GM12872 (cell line): ENCODE data around the gene PARP14.

Experiments
- CTCF ChIP-seq: IDR thresholded peaks from 3 replicates; pipeline ENCODE4 v1.5.1; 2011; ENCODE audit warnings: low read depth, mild to moderate bottlenecking, low read length, moderate library complexity; ENCODE audit not compliant: insufficient read depth

PARP14 gene

GRCh38 chr3:122680475-122681283, at the start of gene PARP14:
PARP14 (plus strand) TSS chr3:122680839; CDS start chr3:122680884, 45 bp downstream.
- no peak for TF ChIP-seq CTCF

DNA sequence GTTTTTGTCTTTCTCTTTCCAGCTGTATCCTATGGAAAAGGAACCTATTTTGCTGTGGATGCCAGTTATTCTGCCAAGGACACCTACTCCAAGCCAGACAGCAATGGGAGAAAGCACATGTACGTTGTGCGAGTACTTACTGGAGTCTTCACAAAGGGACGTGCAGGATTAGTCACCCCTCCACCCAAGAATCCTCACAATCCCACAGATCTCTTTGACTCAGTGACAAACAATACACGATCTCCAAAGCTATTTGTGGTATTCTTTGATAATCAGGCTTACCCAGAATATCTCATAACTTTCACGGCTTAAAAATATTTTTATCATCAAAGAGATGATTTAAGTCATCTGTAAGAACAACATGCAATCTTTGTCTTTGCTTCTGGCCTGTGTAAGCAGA, 44.9 kb upstream of the PARP14 start:
- TF ChIP-seq CTCF, result no peak

DNA sequence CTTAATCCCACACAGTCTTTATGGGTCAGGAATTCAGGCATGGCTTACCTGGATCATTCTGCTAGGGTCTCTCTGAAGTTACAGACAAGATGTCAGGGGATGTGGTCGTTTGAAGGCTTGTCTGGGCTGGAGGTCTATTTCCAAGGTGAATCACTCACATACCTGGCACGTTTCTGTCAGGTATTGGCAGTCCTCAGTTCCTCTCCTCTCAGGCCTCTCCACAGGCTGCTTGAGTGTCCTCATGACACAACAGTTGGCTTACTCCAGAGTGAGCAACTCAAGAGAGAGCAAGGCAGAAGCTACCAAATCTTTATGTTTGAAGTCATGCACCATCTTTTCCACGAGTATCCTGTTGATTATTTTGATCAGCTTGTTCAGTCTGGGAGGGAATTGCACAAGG, 43.9 kb upstream of the PARP14 start:
- no peak for TF ChIP-seq CTCF

GRCh38 chr3:122640437-122640999, 40.1 kb upstream of the PARP14 start:
- no peak for TF ChIP-seq CTCF

DNA sequence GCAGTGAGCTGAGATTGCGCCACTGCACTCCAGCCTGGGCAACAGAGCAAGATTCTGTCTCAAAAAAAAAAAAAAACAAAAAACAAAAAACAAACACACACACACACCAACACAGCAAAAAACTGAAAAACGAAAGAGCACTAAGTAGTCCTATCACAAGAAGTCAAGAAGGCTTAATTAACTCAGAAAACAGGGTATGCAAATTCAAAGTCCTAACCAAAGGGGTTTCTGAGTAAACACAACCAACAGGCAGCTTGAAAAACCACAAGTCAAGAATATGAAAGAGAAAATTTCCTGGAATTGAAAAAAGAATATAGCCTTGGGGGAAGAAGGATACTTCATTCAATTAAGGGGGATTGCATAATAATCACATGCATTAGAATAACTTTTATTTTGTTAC, 37.7 kb upstream of the PARP14 start:
- TF ChIP-seq CTCF, result no peak

- TF ChIP-seq CTCF, result no peak
These were observed 34.3 kb upstream of the PARP14 start for GRCh38 chr3:122646146-122646988.

DNA sequence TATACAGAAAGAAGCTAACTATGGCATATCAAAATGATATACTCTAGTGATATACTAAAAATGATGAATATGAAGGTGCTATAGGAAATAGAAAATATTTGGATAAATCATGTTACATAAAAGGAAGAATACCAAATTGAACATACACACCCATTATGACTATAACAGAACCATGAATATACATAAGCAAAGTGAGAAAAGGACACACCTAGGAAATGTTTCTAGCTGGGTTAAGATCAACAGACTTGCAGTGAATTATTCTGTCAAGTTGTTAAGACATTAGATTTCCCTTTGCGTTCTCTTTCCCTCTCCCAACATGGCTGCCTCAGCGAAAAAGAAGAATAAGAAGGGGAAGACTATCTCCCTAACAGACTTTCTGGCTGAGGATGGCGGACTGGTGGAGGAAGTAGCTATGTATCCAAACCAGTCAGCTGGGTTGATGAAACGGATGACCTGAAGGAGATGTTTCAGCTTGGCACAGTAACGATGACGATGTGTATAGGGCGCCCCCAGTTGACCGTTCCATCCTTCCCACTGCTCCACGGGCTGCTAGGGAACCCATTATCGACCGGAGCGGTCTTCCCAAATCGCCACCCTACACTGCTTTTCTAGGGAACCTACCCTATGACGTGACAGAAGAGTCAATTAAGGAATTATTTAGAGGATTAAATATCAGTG, 20.2 kb upstream of the PARP14 start:
- no peak for TF ChIP-seq CTCF
